ENCODE data around the gene AACS. TPM values are rescaled to one million over a fixed set of nuclear protein-coding genes. Genes with fewer than 3 reads are reported as not detected.
"Not testable (repeated sequence)": the region's sequence is repeated elsewhere in the genome, so short reads cannot be mapped to it uniquely, and the experiment has no call there.

Gene AACS
- total RNA-seq, 1 donor from 2014 or later: 25.4 TPM

DNA sequence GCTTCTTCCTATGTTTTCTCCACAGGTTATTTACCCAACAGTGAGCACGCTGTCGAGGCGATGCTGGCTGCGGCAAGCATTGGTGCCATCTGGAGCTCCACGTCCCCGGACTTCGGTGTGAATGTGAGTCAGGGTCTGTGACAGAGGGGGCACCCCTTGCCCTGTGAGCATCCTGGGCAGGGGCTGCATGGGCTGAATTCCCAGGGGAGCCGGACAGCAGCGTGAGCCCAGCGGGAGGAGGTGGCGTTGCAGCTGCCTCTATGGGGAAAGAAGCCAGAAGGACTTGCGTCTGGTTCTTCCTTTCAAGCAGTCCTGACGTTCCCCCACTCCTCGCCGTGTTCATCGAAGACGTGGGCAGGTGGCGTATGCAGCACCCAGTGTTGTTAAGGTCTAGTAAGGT, 26.2 kb downstream of the AACS start:
- DNase-seq (ENCODE audit: low read depth in 2 of 2): no peak

DNA sequence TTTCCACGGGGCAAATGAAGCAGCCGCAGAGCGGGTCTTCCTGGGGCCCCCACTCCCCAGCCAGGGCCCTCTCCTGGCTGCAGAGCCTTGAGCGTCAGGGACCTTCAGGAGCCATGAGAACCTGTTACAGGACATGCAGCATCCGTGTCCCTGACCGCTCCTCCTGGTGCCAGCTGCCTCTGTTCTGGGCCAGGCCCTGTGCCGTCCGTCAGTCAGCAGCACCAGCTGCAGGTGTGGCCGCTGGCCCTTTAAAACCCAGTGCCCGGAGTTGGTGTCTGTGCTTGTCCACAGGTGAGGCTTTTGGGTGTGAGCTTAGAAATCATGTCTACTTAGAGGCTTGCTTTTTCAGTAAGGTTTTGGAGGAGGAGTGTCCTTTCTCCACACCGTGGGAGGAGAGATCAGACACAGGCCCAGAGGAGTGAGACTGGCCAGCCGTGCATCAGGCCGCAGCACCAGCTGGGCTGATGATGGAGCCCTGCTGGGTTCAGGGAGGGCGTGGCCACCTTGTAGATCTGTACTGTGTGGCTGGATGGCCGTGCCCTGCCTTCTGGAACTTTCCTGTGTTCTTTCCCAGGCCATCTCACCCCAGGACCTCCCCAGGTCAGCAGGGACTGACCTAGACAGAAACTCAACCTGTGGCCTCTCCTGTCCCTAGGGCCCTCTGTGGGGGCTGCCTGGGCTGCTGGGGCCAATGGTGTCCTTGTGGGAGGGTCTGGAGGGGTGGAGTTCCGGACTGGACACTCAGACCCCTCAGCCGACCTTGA, 27.1 kb downstream of the AACS start:
- DNase-seq (ENCODE audit: low read depth in 2 of 2): no peak

DNA sequence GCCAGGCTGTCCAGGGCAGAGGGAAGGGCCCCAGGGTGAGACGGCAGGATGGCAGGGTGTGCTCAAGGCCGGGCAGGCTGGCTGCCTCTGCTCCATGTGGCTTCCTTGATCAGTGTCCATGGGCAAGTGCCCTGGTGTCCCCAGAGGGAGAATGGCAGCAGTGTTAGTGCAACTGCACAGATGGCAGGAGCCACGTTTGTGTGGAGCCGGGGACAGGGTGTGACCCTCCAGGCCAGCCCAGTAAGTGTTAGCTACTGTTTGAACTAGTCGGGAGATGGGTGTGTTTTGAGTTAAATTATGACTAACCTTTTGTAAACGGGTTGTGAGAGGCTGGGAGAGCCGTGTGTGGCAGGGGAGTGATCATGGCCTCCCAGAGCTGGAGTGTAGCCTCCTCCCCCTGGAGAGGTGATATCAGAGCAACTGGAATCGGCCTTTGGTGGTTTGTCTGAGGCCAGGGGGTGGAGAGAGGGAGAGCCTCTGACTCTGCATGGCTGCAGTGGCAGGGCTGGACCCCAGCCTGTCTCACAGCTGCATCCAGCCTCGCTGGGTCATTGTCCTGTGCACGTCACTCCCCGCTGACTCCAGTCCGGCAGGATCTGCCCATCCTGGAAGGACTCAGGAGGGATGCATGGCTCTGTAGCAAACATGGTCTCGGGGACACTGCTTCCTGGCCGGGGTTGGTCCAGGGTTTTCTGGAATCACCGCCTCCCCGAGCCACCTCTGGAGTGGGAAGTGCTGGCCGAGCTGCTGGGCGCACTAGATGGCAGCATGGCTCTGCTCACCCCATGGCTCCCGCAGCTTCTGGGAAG, 27.8 kb downstream of the AACS start:
- DNase-seq (ENCODE audit: low read depth in 2 of 2): no peak

GRCh38 chr12:125093681-125094330, 28.6 kb downstream of the AACS start:
- no peak for DNase-seq (ENCODE audit: low read depth in 2 of 2)

GRCh38 chr12:125096894-125097293, 31.7 kb downstream of the AACS start:
- no peak for DNase-seq (ENCODE audit: low read depth in 2 of 2)

- peak in 1 of 2 donors; percentile 61 for DNase-seq (ENCODE audit: low read depth in 2 of 2)
Observed at GRCh38 chr12:125097427-125097826, 32.2 kb downstream of the AACS start.

GRCh38 chr12:125098676-125099408, 33.6 kb downstream of the AACS start:
- DNase-seq (ENCODE audit: low read depth in 2 of 2): peak in 1 of 2 donors; percentile 7

DNA sequence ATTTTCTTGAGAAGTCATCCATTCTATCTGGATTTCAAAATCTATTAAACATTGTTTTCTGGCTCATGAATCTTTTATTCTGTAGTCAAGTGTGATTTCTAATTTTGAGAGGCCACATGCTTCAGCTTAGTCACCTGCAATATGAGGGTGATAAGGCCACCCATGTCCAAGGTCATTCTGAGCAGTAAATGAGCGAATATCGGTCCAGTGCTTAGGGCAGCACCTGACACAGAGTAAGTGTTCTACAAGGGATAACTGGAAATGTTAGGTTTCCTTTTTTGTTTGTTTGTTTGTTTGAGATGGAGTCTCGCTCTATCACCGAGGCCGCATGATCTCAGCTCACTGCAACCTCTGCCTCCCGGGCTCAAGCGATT, 34.2 kb downstream of the AACS start:
- DNase-seq (ENCODE audit: low read depth in 2 of 2): no peak

DNA sequence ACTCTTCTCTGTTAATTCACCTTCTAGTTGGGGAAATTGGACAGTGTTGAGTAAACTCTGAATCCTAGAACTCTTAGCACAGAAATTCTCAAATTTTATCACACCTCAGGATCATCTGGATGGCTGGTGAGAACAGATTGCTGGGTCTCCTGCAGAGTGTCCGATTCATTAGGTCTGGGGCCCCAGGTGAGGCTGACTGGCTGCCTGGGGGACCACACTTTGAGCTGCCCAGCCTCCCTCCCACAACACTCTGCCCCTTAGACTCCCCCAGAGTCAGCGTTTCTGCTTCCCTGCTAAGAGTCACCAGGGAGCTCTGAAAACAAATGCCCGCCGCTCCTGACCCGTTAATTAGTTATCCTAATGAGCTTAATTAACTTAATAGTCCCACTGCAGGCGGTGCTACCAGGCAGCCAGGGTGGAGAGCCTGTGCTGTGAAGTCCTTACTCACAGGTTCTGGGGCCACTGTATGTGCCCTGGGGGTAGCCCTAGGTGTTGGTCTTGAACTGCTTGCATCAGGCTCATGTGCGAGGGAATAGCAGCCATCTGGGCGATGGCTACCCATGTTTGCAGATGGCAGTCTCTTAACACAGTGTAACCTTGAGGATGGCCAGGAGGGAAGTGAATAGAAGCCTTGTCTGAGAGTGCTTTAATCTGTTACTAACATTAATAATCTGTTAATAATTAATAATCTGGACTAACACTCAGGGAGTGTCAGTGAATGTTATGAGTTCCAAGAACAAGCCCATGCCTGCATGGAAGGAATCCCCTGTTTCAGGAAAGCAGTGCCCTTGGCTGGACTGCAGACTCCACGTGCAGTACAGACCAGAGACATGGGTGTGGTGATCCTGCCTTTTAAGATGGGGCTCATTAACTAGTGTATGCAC, 35.6 kb downstream of the AACS start:
- no peak for DNase-seq (ENCODE audit: low read depth in 2 of 2)

- no peak for DNase-seq (ENCODE audit: low read depth in 2 of 2)
Observed at GRCh38 chr12:125104982-125105381, 39.7 kb downstream of the AACS start.

DNA sequence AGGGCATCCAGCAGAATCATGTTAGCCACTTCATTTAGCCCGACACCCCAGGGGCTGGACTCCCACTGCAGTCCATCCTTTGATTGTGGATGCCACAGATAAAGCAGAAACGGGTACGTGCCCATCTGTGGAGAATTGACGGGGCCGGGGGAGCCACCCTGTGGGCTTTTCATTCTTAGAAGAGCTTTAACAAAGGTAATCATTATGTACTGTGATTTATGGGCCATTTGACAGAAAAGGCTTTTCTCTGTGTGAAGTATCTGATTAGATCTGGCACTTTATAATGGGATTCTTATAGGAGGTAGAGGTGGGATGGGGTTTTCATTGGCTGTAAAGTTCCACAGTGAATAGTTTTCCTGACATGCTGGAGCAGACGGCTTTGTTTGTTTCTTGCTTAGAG, 40.4 kb downstream of the AACS start:
- no peak for DNase-seq (ENCODE audit: low read depth in 2 of 2)

- DNase-seq (ENCODE audit: low read depth in 2 of 2): peak in 1 of 2 donors; percentile 2
Observed at GRCh38 chr12:125110641-125111360, 45.6 kb downstream of the AACS start.

DNA sequence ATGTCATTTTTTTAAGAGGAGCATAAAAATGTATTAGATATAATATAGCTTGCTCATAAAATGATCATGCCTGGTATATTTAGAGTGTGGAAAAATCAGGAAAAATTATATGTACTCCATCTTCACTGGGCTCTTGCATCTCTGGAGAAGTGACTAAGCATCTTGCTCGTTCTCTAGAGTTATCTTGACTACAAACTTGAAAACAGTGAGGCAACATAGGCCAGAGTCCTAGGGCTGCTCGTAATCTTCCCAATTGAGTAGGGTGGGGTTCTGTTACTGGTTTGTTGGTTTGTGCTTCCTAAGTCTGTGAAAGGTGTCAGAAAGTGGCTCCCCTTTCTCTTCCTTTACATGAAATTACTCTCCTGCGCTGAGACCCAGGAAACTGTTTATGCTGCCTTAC, 46.2 kb downstream of the AACS start:
- no peak for DNase-seq (ENCODE audit: low read depth in 2 of 2)

GRCh38 chr12:125112614-125113013, 47.4 kb downstream of the AACS start:
- DNase-seq (ENCODE audit: low read depth in 2 of 2): not testable (repeated sequence)

GRCh38 chr12:125113263-125113662, 48.0 kb downstream of the AACS start:
- no peak for DNase-seq (ENCODE audit: low read depth in 2 of 2)

GRCh38 chr12:125113789-125114188, 48.6 kb downstream of the AACS start:
- DNase-seq (ENCODE audit: low read depth in 2 of 2): no peak

DNA sequence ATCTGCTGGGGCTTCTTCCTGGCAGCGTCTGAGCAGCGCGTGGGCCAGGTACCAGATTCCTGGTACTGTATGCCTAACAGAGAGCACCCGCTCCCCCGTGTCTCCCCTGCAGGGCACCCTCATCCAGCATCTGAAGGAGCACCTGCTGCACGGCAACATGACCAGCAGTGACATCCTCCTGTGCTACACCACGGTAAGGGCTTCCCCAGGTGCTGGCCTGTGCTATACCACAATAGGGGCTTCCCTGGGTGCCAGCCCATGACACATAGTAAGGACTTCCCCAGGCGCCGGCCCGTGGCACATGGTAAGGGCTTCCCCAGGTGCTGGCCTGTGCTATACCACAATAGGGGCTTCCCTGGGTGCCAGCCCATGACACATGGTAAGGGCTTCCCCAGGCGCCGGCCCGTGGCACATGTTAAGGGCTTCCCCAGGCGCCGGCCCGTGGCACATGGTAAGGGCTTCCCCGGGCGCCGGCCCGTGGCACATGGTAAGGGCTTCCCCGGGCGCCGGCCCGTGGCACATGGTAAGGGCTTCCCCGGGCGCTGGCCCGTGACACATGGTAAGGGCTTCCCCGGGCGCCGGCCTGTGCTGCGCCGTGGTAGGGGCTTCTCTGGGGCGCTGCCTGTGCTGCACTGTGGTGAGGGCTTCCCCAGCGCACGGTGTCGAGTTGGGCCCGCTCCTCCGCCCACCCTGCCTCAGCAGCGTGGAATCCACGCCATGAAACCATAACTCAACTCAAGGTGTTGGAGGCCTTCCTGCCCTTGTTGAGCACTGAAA, 49.3 kb downstream of the AACS start:
- no peak for DNase-seq (ENCODE audit: low read depth in 2 of 2)

- DNase-seq (ENCODE audit: low read depth in 2 of 2): no peak
Observed at GRCh38 chr12:125120566-125120965, 55.3 kb downstream of the AACS start.

DNA sequence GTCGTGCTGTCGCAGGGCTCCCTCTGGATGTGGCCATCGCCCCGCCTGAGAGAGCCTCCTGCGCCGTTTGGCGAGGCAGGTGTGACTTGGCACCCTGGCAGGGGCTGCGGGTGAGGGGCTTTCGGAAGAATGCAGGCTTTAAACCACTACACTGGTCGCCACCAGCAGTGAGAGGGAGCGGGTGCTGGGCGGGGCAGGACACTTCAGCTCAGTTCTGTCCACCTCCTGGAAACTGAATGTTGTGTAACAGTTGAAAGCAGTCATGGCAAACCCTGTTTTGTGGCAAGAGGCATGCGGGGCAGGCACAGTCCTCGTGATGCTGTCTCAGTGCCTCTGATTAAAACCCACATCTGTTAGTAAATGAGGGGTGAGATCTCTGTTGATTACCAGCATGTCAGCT, 55.9 kb downstream of the AACS start:
- DNase-seq (ENCODE audit: low read depth in 2 of 2): no peak

Data from dermis microvascular lymphatic vessel endothelial cell (primary cell).